NCI-H187 (cell line): ENCODE data around the gene TOPBP1.

ENCODE experiments used
- DNase-seq, 2 experiments: peaks; one replicate each; lab custom pipeline; 2025; lab: John Stamatoyannopoulos, UW

TOPBP1 gene

DNA sequence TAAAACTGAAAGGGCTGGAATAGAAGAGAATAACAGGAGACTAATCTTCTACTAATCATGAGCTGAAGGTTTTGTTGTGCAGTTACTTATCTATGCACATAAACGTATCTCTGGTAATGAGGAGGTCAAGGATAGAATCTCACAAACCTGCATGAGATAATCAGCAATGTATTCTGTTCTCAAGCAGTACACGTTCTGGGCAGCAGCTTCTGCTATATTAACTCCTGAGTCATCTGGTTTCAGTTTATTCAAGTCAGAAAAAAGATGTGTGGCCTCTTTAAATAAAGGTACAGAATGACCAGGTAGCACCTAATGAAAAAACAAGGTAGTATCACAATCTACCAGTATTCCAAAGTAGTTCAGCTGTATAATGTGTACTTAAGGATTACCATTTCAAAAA lies 53.4 kb downstream of the TOPBP1 start:
- no peak for DNase-seq

DNA sequence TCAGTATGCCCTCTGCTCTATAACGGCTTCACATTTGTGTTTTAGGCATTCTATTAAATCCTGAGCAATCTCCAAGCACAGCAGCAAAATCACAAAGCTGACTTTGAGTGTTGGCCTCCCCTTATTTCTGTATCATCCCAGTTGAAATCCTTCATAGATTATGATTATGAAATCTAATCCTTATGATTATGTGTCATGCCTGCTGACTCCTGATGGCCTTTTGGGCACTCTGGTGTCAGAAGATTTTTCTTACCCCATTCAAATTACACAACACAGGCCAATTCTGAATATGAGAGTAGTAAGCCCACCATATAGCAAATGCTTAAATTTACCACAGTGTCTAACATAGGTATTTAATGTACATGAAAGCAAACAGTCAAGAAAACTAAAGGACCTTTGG lies 53.9 kb downstream of the TOPBP1 start:
- no peak for DNase-seq

DNA sequence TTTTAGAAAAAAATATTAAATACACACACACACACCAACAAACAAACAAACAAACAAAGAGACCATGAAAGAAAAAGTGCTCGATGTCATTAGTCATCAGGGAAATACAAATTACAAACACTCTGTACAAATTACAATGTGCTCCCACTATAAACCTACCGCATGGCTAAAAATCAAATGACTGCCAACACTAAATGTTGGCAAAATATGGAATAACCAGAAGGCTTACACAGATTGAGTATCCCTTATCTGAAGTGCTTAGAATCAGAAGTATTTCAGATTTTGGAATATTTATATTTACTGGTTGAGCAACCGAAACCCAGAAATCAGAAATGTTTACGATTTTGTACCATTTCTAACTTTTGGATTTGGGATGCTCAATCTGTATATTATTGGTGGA lies 54.8 kb downstream of the TOPBP1 start:
- DNase-seq, result no peak

DNA sequence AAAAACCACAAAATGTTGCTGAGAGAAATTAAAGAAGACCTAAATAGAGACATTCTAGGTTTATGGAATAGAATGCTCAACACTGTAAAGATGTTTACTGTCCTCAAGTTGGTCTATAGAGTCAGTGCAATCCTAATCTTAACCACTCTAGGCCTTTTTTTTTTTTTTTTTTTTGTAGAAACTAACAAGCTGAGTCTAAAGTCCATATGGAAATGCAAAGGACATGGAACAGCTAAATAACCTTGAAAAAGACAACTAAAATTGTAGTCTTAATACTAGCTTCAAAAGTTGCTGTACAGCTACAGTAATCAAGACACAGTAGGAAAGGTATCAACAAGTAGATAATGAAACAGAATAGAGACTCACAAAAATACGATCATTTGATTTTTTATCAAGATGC lies 55.4 kb downstream of the TOPBP1 start:
- DNase-seq, result no peak

DNA sequence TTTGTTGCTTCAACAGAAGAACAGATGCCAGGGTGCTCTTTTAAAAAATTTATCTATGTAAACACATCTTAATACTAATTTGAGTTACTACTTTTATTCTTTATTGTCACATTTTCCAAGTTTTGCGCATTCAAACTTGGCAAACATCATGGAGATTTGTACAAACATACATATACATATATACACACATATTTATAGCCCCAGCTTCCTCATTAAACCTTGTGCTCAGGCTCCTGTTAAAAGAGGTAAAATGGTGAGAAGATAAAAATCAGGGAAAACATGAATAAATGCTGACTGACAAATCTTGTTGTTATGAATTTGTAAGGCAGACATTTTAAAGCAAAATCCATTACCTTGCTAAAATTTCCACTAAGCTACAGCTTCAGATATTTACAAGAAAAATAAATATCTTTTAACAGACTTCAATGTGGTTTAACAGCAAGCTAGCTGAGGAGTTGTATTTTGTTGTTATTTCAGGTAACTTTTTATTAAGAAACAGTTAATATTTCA lies 61.1 kb downstream of the TOPBP1 start:
- no peak for DNase-seq

DNA sequence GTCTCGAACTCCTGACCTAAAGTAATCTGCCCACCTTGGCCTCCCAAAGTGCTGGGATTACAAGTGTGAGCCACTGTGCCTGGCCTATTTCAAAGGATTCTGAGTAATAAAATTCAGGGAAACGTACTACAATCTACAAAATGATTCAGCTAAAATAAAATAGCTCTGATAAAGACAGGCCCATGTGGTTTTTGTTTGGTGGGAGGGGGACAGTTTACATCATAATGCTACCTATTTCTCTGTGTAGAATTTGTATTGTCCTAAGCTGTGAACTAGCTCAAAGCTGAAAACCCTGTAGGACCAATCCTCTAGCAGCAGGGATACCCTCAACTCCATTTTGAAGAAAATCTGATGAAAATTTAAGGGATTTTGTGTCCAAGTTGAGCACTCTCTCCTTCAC lies 62.5 kb downstream of the TOPBP1 start:
- no peak for DNase-seq

DNA sequence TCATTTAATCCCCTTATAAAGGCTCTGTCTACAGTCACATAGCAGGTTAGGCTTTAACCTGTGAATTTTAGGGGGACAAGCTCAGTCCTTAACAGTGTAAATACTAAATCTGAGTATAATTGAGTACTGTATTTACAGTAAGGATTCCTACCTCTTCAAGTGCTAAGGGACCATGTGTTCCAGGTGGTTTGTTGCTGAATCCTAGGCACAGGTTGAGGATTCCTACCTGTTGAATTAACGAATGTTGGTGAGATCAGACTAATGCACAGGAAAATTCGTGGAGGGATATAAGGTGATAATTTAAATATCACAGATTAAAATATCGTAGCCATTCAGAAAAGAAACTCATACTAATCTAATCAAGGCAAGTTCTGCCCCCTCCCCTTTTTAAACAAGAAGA lies 63.3 kb downstream of the TOPBP1 start:
- DNase-seq, result no peak

DNA sequence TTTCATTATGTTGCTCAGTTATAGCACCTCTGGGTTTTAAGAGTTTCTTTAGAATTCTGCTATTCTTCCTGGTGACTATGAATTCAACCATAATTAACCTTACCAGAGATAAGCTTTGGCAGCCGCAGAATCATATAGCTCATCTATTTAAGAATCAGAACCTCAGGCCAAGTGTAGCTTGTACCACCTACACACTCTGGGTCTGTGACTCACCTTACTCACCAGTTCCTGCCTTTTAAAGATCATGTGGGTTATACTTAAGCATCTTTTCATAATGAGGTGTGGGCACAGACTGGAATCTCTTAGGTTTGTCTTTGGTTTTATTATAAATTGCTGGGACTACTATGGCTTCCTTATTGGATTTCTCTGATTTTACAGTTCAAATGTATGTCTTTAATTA lies 66.4 kb downstream of the TOPBP1 start:
- no peak for DNase-seq

DNA sequence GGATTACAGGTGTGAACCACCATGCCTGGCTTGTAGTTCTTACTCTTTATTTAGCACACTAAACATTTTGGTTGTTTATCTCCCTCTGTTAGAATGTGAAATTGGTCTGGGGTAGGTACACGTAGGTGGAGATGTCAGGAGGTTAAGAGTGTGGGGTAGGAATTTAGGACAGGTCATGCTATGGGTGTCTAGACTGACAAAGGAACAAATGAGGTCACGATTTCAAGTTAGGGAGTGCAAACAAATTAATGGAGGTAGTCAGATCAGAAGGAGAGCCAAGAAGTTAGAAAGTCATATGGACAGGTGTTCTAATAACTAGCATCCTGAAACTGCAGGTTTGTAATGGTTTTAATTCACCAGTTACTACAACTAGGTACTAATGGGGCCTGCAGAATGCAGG lies 68.5 kb downstream of the TOPBP1 start:
- no peak for DNase-seq

DNA sequence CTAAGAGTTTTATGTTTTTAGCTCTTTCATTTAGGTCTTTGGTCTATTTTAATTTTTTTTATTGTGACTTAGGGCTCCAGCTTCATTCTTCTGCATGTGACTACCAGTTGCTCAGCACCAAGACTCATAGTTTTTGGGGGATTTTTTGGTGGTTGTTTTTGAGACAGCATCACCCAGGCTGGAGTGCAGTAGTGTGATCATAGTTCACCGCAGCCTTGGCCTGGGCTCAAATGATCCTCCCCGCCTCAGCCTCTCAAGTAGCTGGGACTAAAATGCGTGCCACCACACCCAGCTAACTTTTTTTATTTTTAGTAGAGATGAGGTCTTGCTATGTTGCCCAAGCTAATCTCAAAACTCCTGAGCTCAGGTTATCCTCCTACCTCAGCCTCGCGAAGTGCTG lies 68.9 kb downstream of the TOPBP1 start:
- no peak for DNase-seq

DNA sequence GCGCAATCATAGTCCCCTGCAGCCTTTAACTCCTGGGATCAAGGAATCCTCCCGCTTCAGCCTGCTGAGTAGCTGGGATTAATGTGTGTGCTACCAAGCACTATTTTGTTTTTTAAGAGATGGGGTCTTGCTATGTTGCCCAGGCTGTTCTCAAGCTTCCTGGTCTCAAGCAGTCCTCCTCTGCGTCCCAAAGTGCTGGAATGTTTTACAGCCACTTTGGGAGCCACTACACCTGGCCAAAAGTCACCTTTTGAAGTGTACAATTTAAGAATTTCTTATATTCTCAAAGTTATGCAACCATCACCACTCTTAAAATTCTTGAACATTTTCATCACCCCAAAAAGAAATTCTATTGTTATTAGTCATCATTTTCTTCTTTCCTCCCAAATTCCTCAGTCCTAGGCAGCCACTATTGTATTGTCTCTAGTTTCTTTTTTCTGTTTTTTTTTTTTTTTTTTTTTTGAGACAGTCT lies 70.4 kb downstream of the TOPBP1 start:
- DNase-seq, result no peak

DNA sequence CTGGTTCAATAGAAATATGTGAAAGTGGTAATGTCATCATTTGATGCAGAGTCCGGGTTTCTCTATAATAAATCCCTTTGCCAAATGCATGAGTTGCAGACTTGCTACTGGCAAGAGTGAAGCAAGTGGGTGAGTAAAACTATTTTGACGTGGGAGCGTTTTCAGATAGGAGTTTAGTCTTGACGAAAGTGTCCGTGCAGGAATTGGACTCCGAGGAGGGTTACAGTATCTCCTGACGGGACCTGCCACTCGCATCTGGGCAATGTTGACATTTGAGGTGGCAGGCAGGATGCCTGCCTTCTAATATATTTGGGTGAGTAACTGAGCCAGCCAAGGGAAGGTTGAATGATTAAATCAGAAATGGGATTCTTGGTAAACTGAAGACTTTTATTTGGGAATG lies 72.2 kb downstream of the TOPBP1 start:
- no peak for DNase-seq

DNA sequence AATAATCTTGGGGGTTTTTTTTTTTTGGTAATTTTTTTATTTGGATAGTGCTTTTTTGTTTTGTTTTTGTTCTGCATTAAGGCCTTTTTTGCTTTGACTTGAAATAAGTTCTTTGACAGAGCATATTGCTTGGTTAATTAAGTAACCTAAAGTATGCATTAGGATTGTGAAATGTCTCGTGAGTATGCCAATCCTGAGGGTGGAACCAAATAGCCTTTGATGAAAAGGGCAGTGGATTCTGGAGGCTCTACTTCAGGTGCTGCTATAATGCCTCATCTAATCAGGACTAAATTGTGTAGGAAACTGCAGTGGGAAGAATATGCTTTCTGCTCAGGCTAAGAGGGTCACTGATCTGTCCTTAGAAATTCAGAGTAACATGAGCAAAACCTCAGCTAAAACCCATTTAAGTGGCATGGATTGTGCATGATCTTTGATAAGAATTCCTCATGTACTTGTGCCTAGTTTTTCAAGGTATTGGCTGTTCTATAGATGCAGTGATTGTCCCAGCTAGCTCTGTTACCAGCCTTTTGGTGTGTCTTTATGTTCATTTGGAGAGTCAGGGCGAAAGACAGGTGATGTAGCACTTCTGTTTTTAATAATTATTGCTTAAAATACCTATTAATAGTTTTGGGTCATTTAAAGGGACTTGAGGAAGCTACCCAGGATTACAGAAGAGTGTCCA lies 72.8 kb downstream of the TOPBP1 start:
- DNase-seq, result no peak

DNA sequence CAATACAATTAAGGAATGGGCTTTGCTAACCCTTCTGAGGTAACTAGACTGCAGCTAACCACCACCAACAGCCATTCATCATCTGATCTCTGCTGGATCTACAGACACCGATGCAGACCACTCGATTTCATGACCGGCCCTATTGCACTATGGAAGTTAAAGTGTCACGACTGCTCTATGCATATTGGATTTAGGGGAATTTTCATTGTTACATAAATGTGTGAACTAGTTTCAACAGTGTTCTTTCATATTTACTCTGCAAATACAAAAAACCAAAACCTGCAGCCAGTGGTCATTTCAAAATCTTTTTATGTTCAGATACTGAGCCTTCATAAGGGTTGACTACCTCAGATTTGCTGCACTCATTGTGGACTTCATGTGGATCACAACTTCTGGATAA lies 73.7 kb downstream of the TOPBP1 start:
- DNase-seq, result no peak

DNA sequence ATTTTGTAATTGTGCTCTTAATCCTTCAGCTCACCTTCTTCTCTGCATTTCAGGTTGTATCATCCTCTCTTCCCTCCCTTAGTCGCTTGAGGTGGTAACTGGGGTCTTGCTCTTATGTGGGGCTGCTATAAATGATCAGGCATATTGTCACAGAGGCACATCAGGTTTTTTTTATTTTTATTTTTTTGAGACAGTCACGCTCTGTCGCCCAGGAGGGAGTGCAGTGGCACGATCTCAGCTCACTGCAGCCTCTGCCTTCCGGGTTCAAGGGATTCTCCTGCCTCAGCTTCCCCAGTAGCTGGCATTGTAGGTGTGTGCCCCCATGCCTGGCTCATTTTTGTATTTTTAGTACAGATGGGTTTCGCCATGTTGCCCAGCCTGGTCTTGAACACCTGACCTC lies 78.3 kb downstream of the TOPBP1 start:
- DNase-seq, result no peak

DNA sequence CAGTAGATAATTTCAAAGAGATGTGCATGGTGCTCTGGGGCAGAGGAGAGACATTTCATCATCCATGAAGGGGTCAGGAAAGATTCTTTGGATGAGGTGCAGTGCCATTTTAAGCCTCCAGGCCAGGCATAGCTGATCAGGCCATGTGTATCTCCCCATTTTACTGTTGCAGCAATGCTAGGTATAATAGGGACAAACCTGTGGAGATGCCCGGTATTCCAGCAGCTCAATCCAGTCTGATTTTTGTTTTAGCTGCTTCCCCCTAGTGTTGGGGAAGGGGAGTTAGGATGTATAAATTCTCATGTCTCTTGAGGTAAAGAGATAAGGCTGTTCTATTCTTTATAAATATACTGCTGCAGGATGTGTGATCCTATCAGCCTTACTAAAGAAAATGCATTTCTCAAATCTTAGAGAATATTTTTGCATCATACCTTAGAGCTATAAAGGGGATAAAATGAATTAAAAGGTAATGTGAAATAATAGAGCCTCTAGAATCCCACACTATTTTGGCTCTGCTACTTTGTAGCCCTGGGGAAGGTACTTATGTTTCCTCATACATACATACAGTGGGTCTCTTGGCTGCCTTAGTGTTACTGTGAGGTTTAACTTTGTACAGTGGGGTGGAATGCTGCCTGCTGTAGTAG lies 83.1 kb downstream of the TOPBP1 start:
- no peak for DNase-seq

DNA sequence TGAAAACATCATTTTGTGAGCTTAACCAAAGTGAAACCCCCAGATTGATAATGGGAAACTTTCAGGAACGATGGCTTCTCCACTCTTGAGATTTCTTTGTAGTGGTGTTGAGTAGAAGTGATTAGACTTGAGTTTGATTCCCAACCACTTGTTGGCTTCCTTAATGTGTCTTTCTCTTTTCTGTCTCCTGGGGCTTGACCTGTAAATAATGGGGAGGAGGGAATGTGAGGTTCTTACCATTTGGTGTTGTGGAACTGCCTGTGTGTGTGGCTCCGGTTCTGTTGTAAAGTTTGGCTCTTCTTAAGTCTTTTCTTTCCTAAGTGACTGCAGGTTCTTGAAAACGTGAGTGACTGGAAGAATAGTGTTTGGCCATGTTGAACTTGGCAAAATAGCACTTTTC lies 85.6 kb downstream of the TOPBP1 start:
- no peak for DNase-seq

DNA sequence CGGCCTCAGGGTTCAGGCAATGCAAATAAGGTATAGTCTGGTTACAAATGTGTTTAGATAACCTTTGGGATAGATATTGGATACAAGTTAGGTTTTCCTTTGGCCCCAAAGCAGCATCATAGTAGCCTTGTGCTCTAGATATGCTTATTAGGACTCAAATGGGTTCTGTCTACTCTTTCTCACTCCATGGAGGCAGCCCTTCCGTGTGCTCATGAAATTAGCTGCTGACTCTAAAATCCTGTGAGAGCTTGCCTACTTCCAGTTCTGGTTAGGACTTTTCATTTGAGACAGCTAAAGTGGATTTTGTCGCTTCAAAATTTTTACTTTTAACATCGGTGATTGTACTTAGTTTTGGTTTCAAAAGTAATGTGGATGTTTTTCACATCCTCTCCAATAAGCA lies 86.7 kb downstream of the TOPBP1 start:
- no peak for DNase-seq

DNA sequence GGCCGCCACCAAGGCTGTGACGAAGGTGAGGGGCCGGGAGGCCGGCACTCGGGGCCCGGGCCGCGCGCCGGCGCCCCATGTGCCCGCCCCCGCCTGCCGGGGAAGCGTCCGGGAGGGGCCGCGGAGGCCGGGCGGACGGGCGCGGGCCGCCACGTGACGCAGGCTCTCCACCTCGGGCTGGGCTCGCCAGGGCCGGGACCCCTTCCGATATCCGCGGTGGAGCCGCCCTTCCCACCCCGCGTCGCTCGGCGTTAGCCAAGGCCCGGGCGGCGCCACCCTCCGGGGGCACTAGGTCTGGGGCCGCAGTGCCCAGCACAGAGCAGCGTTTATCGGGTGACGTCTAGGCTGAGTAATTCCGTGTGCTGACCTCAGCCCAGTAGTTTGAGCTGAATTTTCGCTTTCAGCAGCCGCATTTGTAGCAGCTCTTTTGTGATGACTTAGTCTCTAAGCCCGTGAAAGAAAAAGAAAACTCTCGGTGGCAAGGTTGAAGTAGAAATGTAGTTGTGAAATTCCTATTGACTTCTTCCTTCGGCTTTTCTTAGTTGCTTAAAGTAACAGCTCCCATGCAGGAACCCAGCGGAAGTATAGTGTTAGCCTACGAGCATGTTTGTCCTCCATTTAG lies 87.4 kb downstream of the TOPBP1 start:
- no peak for DNase-seq

DNA sequence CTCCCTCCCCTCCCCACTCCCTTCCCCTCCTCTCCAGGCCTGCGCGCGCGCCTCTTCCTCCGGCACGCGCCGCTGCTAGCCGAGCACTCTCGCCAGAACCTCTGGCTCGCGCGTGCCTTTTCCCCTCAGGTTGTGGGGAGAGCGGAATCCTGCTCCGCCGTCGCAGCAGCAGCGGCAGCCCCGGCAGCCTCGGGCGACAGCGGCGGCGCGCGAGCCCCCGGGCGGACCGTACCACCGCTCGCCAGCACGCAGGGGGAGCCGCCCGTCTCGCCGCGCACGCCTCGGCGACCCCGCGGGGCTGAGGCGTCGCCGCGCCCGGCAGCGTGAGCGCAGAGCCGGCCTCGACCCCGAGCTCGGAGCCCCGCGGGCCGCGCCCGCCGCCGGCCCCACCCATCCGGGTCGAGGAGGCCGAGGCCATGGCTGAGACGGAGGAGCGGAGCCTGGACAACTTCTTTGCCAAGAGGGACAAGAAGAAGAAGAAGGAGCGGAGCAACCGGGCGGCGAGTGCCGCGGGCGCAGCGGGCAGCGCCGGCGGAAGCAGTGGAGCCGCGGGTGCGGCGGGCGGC lies 88.0 kb downstream of the TOPBP1 start, which contains the start of gene CDV3:
TSS of gene CDV3 (plus strand) at position 58 of the 566 bp plus-strand sequence. CDS start at position 417, 359 bp downstream.
- DNase-seq, result no peak

DNA sequence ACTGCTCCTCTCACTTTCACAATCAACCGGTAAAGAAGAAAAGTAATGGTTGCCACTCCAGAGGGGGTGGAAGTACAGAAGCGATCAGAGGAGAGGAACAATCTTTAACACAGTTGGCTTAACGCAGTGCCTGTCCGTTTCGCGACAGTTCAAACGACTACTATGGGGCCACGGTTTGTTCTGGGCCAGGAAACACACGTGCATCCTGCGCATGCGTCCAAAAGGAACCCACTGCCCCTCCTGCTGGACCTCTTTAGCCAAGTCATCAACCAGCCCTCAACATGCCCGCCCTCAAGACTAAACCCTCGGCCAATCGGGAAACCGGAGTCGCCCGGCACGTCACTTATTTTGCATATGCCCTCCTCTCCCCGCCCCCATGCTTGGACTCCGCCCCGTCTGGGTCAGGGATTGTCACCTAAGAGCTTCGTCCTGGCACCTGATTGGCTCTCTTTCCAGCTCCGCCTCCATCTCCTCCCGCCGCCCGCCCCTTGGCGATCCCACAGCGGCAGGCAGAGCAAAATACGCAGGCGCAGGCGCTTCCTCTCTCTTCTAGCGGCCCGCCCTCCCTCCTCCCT lies 88.6 kb downstream of the TOPBP1 start:
- DNase-seq, result no peak
